GM12878 (cell line): ENCODE results near the gene COQ3.

ENCODE experiments used
- CEBPB ChIP-seq, 2 experiments: fragments of 150-350 bp in 1 of 2; IDR thresholded peaks; 2 replicates each; pipeline ENCODE4 v1.6.1; 2012 to 2014; ENCODE audit warnings: low read depth in 2 of 2, low read length in 2 of 2, borderline replicate concordance in 1 of 2, inconsistent platforms in 1 of 2
- EP300 ChIP-seq, 2 experiments: fragments of 150-350 bp in 1 of 2; IDR thresholded peaks; 2 replicates each; pipeline ENCODE4 v1.6.1; 2011 to 2012; ENCODE audit warnings: low read depth in 2 of 2, low read length in 2 of 2, borderline replicate concordance in 1 of 2, improper control_type of control experiment in 1 of 2, inconsistent platforms in 1 of 2; ENCODE audit not compliant: control insufficient read depth in 1 of 2
- PML ChIP-seq: IDR thresholded peaks from 2 replicates; pipeline ENCODE4 v1.6.1; 2012; ENCODE audit warnings: low read length, inconsistent platforms
- POLR2A ChIP-seq: IDR thresholded peaks from 2 replicates; pipeline ENCODE4 v1.6.1; 2011; ENCODE audit warnings: low read depth, mild to moderate bottlenecking, low read length
- RAD21 ChIP-seq: IDR thresholded peaks from 2 replicates; pipeline ENCODE4 v1.6.1; 2011; ENCODE audit warnings: mild to moderate bottlenecking, low read depth, low read length, moderate library complexity; ENCODE audit not compliant: insufficient read depth
- RCOR1 ChIP-seq: conservative IDR thresholded peaks from 2 replicates; pipeline ENCODE4 v1.6.1; 2012; ENCODE audit warnings: low read depth, low read length, improper control_type of control experiment
- RFX5 ChIP-seq: IDR thresholded peaks from 2 replicates; pipeline ENCODE4 v1.6.1; 2011; ENCODE audit warnings: low read depth, low read length, improper control_type of control experiment
- TCF3 ChIP-seq: IDR thresholded peaks from 2 replicates; pipeline ENCODE4 v1.6.1; 2012; ENCODE audit warnings: low read depth, mild to moderate bottlenecking, low read length, borderline replicate concordance; ENCODE audit not compliant: insufficient read depth
- ZNF274 ChIP-seq: IDR thresholded peaks from one replicate; pipeline ENCODE4 v1.8.0; 2011; ENCODE audit not compliant: insufficient read length, insufficient read depth
- TF ChIP-seq, protein P1 (sequence below), 3 experiments: IDR thresholded peaks in 2 of 3; conservative IDR thresholded peaks in 1 of 3; 2 replicates each; pipeline ENCODE4 v1.5.1; 2011; ENCODE audit warnings: low read depth in 3 of 3, low read length in 3 of 3, mild to moderate bottlenecking in 3 of 3, control low read depth in 2 of 3, moderate library complexity in 2 of 3, inconsistent platforms in 1 of 3, mixed read lengths in 1 of 3; ENCODE audit not compliant: control insufficient read depth in 2 of 3, insufficient read depth in 1 of 3; ENCODE audit errors: extremely low read depth in 1 of 3

GRCh38 chr6:99324996-99325395, 69.0 kb downstream of the COQ3 start:
- TF ChIP-seq CEBPB (IDR thresholded peaks at IDR 0.05; ENCODE audit: borderline replicate concordance in 1 of 2, low read depth in 2 of 2, low read length in 2 of 2) (no peak), TCF3 (no peak), ZNF274 (no peak), RCOR1 (no peak), RAD21 (no peak), RFX5 (no peak), EP300 (IDR thresholded peaks at IDR 0.05; ENCODE audit: borderline replicate concordance in 1 of 2, control insufficient read depth in 1 of 2, low read depth in 2 of 2, low read length in 2 of 2) (no peak), PML (no peak), POLR2A (no peak)
- TF ChIP-seq, protein P1, sequence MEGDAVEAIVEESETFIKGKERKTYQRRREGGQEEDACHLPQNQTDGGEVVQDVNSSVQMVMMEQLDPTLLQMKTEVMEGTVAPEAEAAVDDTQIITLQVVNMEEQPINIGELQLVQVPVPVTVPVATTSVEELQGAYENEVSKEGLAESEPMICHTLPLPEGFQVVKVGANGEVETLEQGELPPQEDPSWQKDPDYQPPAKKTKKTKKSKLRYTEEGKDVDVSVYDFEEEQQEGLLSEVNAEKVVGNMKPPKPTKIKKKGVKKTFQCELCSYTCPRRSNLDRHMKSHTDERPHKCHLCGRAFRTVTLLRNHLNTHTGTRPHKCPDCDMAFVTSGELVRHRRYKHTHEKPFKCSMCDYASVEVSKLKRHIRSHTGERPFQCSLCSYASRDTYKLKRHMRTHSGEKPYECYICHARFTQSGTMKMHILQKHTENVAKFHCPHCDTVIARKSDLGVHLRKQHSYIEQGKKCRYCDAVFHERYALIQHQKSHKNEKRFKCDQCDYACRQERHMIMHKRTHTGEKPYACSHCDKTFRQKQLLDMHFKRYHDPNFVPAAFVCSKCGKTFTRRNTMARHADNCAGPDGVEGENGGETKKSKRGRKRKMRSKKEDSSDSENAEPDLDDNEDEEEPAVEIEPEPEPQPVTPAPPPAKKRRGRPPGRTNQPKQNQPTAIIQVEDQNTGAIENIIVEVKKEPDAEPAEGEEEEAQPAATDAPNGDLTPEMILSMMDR (IDR thresholded peaks at IDR 0.05 in 2 of 3, conservative IDR thresholded peaks at IDR 0.05 in 1 of 3; ENCODE audit: control insufficient read depth in 2 of 3, extremely low read depth in 1 of 3, insufficient read depth in 1 of 3, low read depth in 3 of 3, low read length in 3 of 3): no peak
